ENCODE data around the gene ZNF235.

Gene ZNF235

DNA sequence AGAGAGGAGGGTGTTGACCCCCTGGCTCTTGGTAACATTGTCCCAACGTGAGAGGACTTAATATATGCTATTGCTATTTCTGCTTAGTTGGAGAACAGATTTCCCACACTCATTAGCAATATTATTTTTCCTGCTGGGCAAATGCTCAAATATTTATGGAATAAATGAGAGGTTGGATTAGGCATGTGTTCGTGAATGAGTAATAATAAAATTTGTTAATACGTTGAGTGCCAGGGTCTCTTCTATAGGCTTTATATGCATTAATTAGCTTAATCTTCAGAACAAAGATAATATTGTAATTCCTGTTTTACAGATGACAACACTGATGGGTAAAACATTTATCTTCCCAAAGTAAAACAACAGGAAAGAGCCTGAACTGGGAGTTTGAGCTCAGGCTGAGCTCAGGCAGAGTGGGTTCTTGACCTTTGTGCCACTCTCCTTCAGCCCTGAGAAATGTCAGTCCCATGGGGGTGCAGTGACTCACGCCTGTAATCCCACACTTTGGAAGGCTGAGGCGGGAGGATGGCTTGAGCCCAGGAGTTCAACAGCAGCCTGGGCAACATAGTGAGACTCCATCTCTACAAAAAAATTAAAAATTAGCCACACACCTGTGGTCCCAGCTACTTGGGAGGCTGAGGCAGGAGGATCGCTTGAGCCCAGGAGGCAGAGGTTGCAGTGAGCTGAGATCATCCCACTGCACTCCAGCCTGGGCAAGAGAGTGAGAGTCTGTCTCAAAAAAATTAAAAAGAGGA is 44.0 kb downstream of the ZNF235 start:
- peak overlapping the region; percentile 63; the same call in 1 of the 2 replicates for H2AFZ ChIP-seq (ENCODE audit: low read length)
- no peak overlapping the region for H3K27ac ChIP-seq (ENCODE audit: low read length)
- H3K4me3 ChIP-seq (ENCODE audit: low read length), result peak overlapping the region; percentile 61
- H3K79me2 ChIP-seq (ENCODE audit: low read length), result no peaks in the 10 kb centered on the region
- H3K9me2 ChIP-seq (replicated peaks; ENCODE audit: insufficient read depth, low read length), result no peaks in the 10 kb centered on the region
- no peaks in the 10 kb centered on the region for H4K20me1 ChIP-seq (ENCODE audit: insufficient read depth, low read length)
- no peak for DNase-seq
- no peak overlapping the region; the same call in 1 of the 2 replicates for H3K9ac ChIP-seq (ENCODE audit: low read length)
- no peaks in the 10 kb centered on the region for H3K9me3 ChIP-seq (replicated peaks; ENCODE audit: insufficient read depth, low read length)
- no peaks in the 10 kb centered on the region for H3K4me1 ChIP-seq (ENCODE audit: low read length)
- TF ChIP-seq, protein P1, sequence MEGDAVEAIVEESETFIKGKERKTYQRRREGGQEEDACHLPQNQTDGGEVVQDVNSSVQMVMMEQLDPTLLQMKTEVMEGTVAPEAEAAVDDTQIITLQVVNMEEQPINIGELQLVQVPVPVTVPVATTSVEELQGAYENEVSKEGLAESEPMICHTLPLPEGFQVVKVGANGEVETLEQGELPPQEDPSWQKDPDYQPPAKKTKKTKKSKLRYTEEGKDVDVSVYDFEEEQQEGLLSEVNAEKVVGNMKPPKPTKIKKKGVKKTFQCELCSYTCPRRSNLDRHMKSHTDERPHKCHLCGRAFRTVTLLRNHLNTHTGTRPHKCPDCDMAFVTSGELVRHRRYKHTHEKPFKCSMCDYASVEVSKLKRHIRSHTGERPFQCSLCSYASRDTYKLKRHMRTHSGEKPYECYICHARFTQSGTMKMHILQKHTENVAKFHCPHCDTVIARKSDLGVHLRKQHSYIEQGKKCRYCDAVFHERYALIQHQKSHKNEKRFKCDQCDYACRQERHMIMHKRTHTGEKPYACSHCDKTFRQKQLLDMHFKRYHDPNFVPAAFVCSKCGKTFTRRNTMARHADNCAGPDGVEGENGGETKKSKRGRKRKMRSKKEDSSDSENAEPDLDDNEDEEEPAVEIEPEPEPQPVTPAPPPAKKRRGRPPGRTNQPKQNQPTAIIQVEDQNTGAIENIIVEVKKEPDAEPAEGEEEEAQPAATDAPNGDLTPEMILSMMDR (IDR thresholded peaks at IDR 0.05; ENCODE audit: low read length), result no peak
- TF ChIP-seq EZH2 (optimal IDR thresholded peaks at IDR 0.05; ENCODE audit: low read depth, low read length) (no peak), EZH2phosphoT487 (IDR thresholded peaks at IDR 0.05; ENCODE audit: low read length) (no peak)
- no peaks in the 10 kb centered on the region for H3K36me3 ChIP-seq (replicated peaks; ENCODE audit: insufficient read depth, low read length)
- H3K4me2 ChIP-seq (ENCODE audit: low read depth, low read length), result peak overlapping the region; percentile 61; the same call in 1 of the 2 replicates
- no peaks in the 10 kb centered on the region for H3K27me3 ChIP-seq (replicated peaks; ENCODE audit: insufficient read depth, low read length)
- H3F3A ChIP-seq (ENCODE audit: insufficient read depth, low read length), result no peaks in the 10 kb centered on the region

DNA sequence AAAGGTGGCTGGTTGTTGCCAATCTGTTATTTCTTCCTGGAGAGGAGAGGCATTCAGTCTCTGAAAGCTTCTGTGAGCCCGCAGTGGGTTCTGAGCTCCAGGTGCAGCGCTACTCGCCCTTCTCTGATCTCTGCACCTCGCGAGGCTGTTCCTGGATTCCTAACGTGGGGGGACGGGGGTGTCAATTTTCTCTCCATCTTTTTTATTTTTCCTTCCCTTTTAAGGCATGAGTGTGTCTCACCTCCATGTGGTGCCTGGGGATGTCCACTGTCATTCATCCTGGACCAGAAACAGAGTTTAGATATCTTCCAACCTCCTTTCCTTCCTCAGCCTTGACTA is 44.5 kb downstream of the ZNF235 start:
- peak; percentile 19 for DNase-seq
- H3K9ac ChIP-seq (ENCODE audit: low read length), result peak overlapping the region; percentile 31; the same call in 1 of the 2 replicates
- TF ChIP-seq, protein P1 (IDR thresholded peaks at IDR 0.05; ENCODE audit: low read length), result no peak
- TF ChIP-seq EZH2 (optimal IDR thresholded peaks at IDR 0.05; ENCODE audit: low read depth, low read length) (no peak), EZH2phosphoT487 (IDR thresholded peaks at IDR 0.05; ENCODE audit: low read length) (no peak)
- no peaks in the 10 kb centered on the region for H3F3A ChIP-seq (ENCODE audit: insufficient read depth, low read length)
- H3K9me2 ChIP-seq (replicated peaks; ENCODE audit: insufficient read depth, low read length), result no peaks in the 10 kb centered on the region
- peak overlapping the region; percentile 63 for H2AFZ ChIP-seq (ENCODE audit: low read length)
- H3K4me3 ChIP-seq (ENCODE audit: low read length), result peak overlapping the region; percentile 61
- peak overlapping the region; percentile 61 for H3K4me2 ChIP-seq (ENCODE audit: low read depth, low read length)
- H3K27me3 ChIP-seq (replicated peaks; ENCODE audit: insufficient read depth, low read length), result no peaks in the 10 kb centered on the region
- H3K79me2 ChIP-seq (ENCODE audit: low read length), result no peaks in the 10 kb centered on the region
- H3K4me1 ChIP-seq (ENCODE audit: low read length), result no peaks in the 10 kb centered on the region
- H3K27ac ChIP-seq (ENCODE audit: low read length), result peak overlapping the region; percentile 49; the same call in 1 of the 2 replicates
- H3K36me3 ChIP-seq (replicated peaks; ENCODE audit: insufficient read depth, low read length), result no peaks in the 10 kb centered on the region
- no peaks in the 10 kb centered on the region for H4K20me1 ChIP-seq (ENCODE audit: insufficient read depth, low read length)
- H3K9me3 ChIP-seq (replicated peaks; ENCODE audit: insufficient read depth, low read length), result no peaks in the 10 kb centered on the region

DNA sequence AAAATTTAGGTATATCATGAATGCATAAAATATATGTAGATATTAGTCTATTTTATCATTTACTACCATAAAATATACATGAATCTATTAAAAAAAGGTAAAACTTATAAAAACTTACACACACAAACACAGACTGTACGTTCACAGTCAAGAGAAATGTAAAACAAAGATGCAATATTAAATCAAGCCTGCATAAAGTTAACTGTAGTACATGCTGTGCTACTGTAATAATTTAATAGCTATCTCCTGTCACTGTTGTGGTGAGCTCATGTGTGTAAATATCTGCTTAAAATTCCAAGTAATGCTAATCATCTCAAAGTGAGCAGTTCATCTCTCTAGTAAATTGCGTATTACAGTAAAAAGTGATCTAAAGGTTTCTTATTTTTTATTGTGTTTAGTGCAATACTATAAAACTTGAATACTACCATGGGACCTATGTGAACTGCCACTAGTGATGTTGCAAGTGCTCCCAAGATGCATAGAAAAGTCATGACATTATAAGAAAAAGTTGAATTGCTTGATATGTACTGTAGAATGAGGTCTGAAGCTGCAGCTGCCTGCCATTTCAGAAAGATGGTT is 45.9 kb downstream of the ZNF235 start:
- DNase-seq, result no peak
- Histone ChIP-seq H3K9me3 (replicated peaks; ENCODE audit: insufficient read depth, low read length) (no peaks in the 10 kb centered on the region), H3K9me2 (replicated peaks; ENCODE audit: insufficient read depth, low read length) (no peaks in the 10 kb centered on the region), H3K36me3 (replicated peaks; ENCODE audit: insufficient read depth, low read length) (no peaks in the 10 kb centered on the region), H2AFZ (ENCODE audit: low read length) (no peak overlapping the region), H3K27ac (ENCODE audit: low read length) (no peak overlapping the region), H3K27me3 (replicated peaks; ENCODE audit: insufficient read depth, low read length) (no peaks in the 10 kb centered on the region), H3F3A (ENCODE audit: insufficient read depth, low read length) (no peaks in the 10 kb centered on the region), H3K79me2 (ENCODE audit: low read length) (no peaks in the 10 kb centered on the region), H4K20me1 (ENCODE audit: insufficient read depth, low read length) (no peaks in the 10 kb centered on the region), H3K4me1 (ENCODE audit: low read length) (no peaks in the 10 kb centered on the region), H3K4me3 (ENCODE audit: low read length) (no peak overlapping the region), H3K9ac (ENCODE audit: low read length) (no peak overlapping the region), H3K4me2 (ENCODE audit: low read depth, low read length) (peak overlapping the region; percentile 61; the same call in 1 of the 2 replicates)
- TF ChIP-seq, protein P1 (IDR thresholded peaks at IDR 0.05; ENCODE audit: low read length), result no peak
- TF ChIP-seq EZH2phosphoT487 (IDR thresholded peaks at IDR 0.05; ENCODE audit: low read length), result no peak
- TF ChIP-seq EZH2 (optimal IDR thresholded peaks at IDR 0.05; ENCODE audit: low read depth, low read length), result no peak
